GM21619 (cell line): Measurements from ENCODE around the gene IYD.
"Not testable (repeated sequence)": the region's sequence is repeated elsewhere in the genome, so short reads cannot be mapped to it uniquely, and the experiment has no call there.

Experiments used
- ATAC-seq: cut with Tn5 transposase; IDR thresholded peaks from one replicate; pipeline ENCODE4 v1.9.1; 2021; ENCODE audit not compliant: unreplicated experiment

The IYD gene

GRCh38 chr6:150352321-150353296 is 16.2 kb upstream of the IYD start:
- no peak for ATAC-seq

GRCh38 chr6:150353445-150353844 is 15.4 kb upstream of the IYD start:
- no peak for ATAC-seq

GRCh38 chr6:150354754-150355571 is 13.8 kb upstream of the IYD start:
- no peak for ATAC-seq

GRCh38 chr6:150355932-150356331 is 12.9 kb upstream of the IYD start:
- no peak for ATAC-seq

- ATAC-seq = no peak
Measured at GRCh38 chr6:150361876-150362275, 6.9 kb upstream of the IYD start.

GRCh38 chr6:150363733-150364132 is 5.1 kb upstream of the IYD start:
- no peak for ATAC-seq

GRCh38 chr6:150366118-150366778 is 2.6 kb upstream of the IYD start:
- ATAC-seq = no peak

- no peak for ATAC-seq
Measured at GRCh38 chr6:150369408-150369807, 596 bp downstream of the IYD start.

- ATAC-seq = no peak
Measured at GRCh38 chr6:150370112-150370511, 1.3 kb downstream of the IYD start.

- ATAC-seq = no peak
Measured at GRCh38 chr6:150371356-150371755, 2.5 kb downstream of the IYD start.

GRCh38 chr6:150372051-150372450 is 3.2 kb downstream of the IYD start:
- ATAC-seq = no peak

GRCh38 chr6:150373260-150373701 is 4.5 kb downstream of the IYD start:
- ATAC-seq = no peak

GRCh38 chr6:150374346-150374745 is 5.5 kb downstream of the IYD start:
- ATAC-seq = not testable (repeated sequence)

GRCh38 chr6:150377211-150377781 is 8.5 kb downstream of the IYD start:
- ATAC-seq = no peak

GRCh38 chr6:150380256-150380655 is 11.4 kb downstream of the IYD start:
- ATAC-seq = no peak

GRCh38 chr6:150382171-150382570 is 13.4 kb downstream of the IYD start:
- no peak for ATAC-seq

- no peak for ATAC-seq
Measured at GRCh38 chr6:150391414-150391813, 22.6 kb downstream of the IYD start.

- ATAC-seq = no peak
Measured at GRCh38 chr6:150391890-150392289, 23.1 kb downstream of the IYD start.

GRCh38 chr6:150392452-150393220 is 23.8 kb downstream of the IYD start:
- no peak for ATAC-seq
